Measurements from ENCODE around the gene MAN2B1.
"Not testable (repeated sequence)": the region's sequence is repeated elsewhere in the genome, so short reads cannot be mapped to it uniquely, and the experiment has no call there.

Gene MAN2B1

GRCh38 chr19:12687496-12688196 is 21.1 kb upstream of the MAN2B1 start, which contains the start of gene GNG14:
Gene GNG14 (plus strand): TSS chr19:12687998. CDS start chr19:12688049, 51 bp downstream.
- DNase-seq: no peak

- DNase-seq: no peak
Measured at GRCh38 chr19:12685831-12686230, 19.3 kb upstream of the MAN2B1 start.

GRCh38 chr19:12681074-12681987 is 14.8 kb upstream of the MAN2B1 start, which contains the start of gene DHPS:
Gene DHPS (minus strand): TSS chr19:12681880. CDS start chr19:12681766, 114 bp downstream.
- peak; percentile 98 for DNase-seq

GRCh38 chr19:12680034-12680433 is 13.5 kb upstream of the MAN2B1 start:
- DNase-seq: no peak

GRCh38 chr19:12678039-12678438 is 11.5 kb upstream of the MAN2B1 start:
- not testable (repeated sequence) for DNase-seq

GRCh38 chr19:12676928-12677327 is 10.4 kb upstream of the MAN2B1 start:
- no peak for DNase-seq

GRCh38 chr19:12676384-12676792 is 9.8 kb upstream of the MAN2B1 start:
- peak; percentile 86 for DNase-seq

- no peak for DNase-seq
Measured at GRCh38 chr19:12675940-12676339, 9.4 kb upstream of the MAN2B1 start.

- DNase-seq: no peak
Measured at GRCh38 chr19:12675399-12675798, 8.9 kb upstream of the MAN2B1 start.

- DNase-seq: no peak
Measured at GRCh38 chr19:12672744-12673143, 6.2 kb upstream of the MAN2B1 start.

- no peak for DNase-seq
Measured at GRCh38 chr19:12670159-12670928, 3.8 kb upstream of the MAN2B1 start.

GRCh38 chr19:12669270-12670158 is 3.0 kb upstream of the MAN2B1 start:
- peak; percentile 86 for DNase-seq

GRCh38 chr19:12668932-12669269 is 2.4 kb upstream of the MAN2B1 start:
- peak; percentile 22 for DNase-seq

- no peak for DNase-seq
Measured at GRCh38 chr19:12668346-12668745, 1.8 kb upstream of the MAN2B1 start.

GRCh38 chr19:12667731-12668302 is 1.3 kb upstream of the MAN2B1 start:
- no peak for DNase-seq

- no peak for DNase-seq
Measured at GRCh38 chr19:12665671-12666264, 774 bp downstream of the MAN2B1 start.

- no peak for DNase-seq
Measured at GRCh38 chr19:12665281-12665573, 1.3 kb downstream of the MAN2B1 start.

GRCh38 chr19:12664406-12665280 is 1.9 kb downstream of the MAN2B1 start:
- DNase-seq: no peak

GRCh38 chr19:12660980-12661379 is 5.6 kb downstream of the MAN2B1 start:
- no peak for DNase-seq

- no peak for DNase-seq
Measured at GRCh38 chr19:12657966-12658365, 8.6 kb downstream of the MAN2B1 start.
